Measurements from ENCODE around the gene ME3.

ME3 gene

GRCh38 chr11:86672007-86672621, at the start of gene ME3:
ME3 (minus strand) TSS chr11:86672616.
- TF ChIP-seq CTCF (conservative IDR thresholded peaks at IDR 0.05) = peak; percentile 15; the same call in 1 of the 2 replicates
- peak within 1 kb of the TSS; percentile 96 for H3K27ac ChIP-seq

GRCh38 chr11:86722006-86722405, 49.6 kb upstream of the ME3 start:
- H3K27ac ChIP-seq = peak overlapping the region; percentile 38
- TF ChIP-seq CTCF (conservative IDR thresholded peaks at IDR 0.05) = no peak

GRCh38 chr11:86720546-86720945, 48.1 kb upstream of the ME3 start:
- TF ChIP-seq CTCF (conservative IDR thresholded peaks at IDR 0.05) = no peak
- no peak overlapping the region for H3K27ac ChIP-seq

GRCh38 chr11:86719781-86720463, 47.5 kb upstream of the ME3 start:
- no peak overlapping the region for H3K27ac ChIP-seq
- no peak for TF ChIP-seq CTCF (conservative IDR thresholded peaks at IDR 0.05)

GRCh38 chr11:86718999-86719398, 46.6 kb upstream of the ME3 start:
- no peak overlapping the region for H3K27ac ChIP-seq
- TF ChIP-seq CTCF (conservative IDR thresholded peaks at IDR 0.05) = no peak

- no peak overlapping the region for H3K27ac ChIP-seq
- TF ChIP-seq CTCF (conservative IDR thresholded peaks at IDR 0.05) = no peak
These were observed 46.1 kb upstream of the ME3 start for GRCh38 chr11:86718521-86718920.

- no peak overlapping the region for H3K27ac ChIP-seq
- no peak for TF ChIP-seq CTCF (conservative IDR thresholded peaks at IDR 0.05)
These were observed 45.5 kb upstream of the ME3 start for GRCh38 chr11:86717817-86718501.

Data from VCaP (cell line).